NCI-H446 treated with DMSO at 0.1 percent for 48 hours (cell line): Measurements from ENCODE around the gene GET4.
"Not testable (repeated sequence)": the region's sequence is repeated elsewhere in the genome, so short reads cannot be mapped to it uniquely, and the experiment has no call there.

ENCODE experiments used
- DNase-seq: peaks from one replicate; lab custom pipeline; 2025; lab: John Stamatoyannopoulos, UW

Gene GET4

DNA sequence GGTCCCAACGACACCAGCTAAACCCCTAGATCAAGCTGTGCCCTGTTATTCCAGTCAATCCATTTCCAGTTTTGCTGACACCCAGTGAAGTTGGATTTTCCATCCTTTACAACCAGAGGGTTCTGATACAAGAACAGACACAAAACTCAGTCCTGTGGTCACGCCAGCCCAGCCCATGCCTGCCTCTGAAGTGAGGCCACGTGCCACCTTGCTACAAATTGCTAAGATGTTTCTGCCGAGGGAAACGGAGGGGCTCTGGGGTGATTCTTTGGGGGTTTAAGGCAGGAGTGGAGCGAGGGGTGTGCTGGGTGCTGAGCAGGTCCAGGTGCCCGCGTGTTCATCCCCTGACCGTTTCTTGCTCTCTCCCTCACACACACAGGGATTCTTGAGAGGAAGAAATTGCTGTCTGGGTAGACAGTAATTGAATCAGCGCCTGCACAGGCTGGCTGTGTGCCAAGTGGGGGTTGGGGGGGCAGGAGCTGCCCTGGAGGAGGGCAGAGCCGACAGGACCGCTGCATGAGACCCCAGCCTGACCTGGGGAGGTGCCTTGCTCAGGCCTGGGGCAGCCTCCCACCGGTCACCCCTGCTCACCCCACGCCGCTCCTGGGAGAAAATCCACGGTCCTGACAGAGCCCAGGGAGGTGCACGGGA, 40.1 kb downstream of the GET4 start:
- DNase-seq, result no peak

DNA sequence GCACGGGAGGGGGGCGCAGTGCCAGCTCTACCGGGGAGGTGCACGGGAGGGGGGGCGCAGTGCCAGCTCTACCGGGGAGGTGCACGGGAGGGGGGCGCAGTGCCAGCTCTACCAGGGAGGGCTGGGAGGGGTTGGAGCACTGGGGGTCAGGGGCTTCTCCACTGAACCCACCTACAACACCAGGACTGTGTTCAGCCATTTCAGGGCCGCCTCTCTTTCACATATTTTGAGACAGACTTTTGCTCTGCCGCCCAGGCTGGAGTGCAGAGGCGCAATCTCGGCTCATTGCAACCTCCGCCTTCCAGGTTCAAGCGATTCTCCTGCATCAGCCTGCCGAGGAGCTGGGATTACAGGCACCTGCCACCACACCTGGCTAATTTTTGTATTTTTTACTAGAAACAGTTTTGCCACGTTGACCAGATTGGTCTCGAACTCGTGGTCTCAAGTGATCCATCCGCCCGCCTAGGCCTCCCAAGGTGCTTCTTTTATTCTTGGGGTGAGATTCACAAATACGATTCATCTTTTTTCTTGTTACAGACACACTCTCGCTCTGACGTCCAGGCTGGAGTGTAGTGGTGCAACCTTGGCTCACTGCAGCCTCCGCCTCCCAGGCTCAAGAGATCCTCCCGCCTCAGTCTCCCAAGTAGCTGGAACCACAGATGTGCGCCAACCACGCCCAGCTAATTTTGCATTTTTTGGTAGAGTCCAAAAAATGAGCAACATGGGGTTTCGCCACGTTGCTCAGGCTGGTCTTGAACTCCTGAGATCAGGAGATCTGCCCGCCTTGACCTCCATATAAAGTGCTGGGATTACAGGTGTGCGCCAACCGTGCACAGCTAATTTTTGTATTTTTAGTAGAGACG, 41.1 kb downstream of the GET4 start:
- no peak for DNase-seq

DNA sequence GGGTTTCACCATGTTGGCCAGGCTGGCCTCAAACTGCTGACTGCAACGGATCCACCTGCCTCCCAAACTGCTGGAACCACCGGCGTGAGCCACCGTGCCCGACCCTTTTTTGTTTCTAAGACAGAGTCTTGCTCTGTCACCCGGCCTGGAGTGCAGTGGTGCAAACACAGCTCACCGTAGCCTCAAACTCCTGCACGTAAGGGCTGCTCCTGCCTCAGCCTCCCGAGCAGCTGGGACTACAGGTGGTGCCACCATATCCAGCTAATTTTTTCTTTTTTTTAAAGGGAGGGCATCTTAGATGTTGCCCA, 41.7 kb downstream of the GET4 start:
- DNase-seq, result no peak

DNA sequence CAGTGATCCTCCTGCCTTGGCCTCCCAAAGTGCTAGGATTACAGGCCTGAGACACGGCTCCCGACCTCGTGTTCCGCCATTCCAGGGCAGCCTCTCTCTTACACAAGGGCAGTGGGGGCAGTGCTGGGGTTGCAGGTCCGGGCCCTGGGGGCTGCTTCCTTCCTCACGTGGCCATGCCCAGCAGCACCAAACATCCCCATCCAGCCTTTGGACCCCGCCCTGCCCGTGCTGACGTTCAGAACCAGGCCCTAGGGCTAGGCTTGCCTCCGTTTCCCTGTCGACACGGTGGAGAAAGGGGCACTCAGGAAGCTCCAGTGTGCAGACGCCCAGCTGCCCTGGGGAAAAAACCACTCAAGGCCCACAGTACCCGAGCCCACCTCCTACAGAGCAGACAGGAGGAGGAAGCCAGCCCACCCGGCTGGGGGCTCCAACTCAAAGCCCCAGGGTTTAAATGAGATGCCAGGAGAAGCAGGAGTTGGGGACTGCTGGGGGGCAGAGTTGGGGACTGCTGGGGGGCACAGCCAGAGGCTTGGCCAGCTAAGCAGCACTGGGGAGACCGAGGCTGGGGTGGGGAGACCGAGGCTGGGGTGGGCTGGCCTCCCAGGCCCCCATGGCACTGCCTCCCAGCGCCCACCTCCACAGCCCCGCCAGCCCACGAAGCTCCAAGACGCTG, 42.2 kb downstream of the GET4 start:
- DNase-seq, result no peak

DNA sequence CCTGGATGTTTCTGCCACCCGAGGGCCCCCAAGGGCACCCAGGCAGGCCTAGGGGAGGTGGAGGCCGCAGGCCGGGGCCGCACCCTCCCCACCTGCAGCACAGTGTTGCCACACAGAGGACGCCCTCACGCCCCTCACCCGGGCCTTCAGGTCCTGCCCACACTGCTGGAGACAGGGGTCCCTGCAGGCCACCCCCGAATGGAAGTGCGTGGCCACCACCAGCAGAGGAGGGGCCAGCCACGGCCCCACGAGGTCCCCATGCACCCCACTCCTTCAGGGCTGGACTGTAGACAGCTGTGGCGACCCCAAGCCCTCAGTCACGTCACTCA, 42.7 kb downstream of the GET4 start:
- no peak for DNase-seq

DNA sequence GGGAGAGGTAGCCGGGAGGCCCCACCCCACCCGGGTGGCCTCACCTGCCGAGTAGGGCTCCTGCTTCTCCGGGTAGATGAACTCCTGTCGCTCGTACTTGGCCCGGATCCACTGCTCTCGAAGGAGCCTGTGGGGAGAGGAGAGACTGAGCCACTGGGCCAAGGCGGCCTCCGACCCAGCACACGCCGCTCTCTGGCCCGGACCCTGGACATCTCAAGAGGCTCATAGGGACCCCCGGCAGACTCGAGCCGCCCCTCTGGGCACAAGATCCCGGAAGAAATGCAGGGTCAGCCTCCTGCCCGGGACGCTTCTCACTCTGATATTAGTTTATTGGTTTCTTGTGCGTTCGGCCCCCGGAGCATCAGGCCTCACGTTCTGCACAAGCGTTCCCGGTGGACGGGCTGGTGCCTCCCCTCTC, 43.6 kb downstream of the GET4 start:
- DNase-seq, result no peak

DNA sequence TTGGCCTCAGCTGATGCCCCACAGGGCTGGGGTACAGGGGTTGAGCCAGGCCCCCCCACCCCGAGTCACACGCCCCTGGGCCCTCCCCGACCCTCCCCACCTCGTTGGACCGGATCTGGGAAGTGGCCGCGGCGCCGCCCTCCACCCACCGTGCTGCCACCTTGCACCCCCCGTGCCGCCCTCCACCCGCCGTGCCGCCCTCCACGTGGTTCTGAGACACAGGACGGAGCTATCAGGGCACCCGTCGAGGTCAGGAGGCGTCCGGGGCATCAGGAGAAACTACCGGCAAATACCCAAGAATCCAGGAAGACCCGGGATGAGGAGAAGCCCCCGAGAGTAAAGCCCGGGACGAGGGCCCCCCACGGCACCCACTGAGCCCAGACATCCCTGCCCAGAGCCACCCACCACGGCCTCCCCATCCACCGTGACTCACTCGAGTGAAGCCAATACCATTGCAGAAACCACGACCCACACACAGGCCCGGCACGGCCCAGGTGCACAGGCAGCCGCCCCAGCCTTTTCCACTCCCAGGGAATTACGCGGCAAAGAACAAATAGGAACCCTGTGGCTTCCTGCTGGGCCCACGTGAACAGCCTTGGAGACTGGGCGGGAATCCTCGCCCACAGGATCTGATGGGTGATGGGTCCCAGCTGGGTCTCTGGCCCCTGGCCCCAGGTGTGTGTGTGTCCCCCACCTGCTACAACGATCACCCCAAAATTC, 44.2 kb downstream of the GET4 start:
- DNase-seq, result no peak

DNA sequence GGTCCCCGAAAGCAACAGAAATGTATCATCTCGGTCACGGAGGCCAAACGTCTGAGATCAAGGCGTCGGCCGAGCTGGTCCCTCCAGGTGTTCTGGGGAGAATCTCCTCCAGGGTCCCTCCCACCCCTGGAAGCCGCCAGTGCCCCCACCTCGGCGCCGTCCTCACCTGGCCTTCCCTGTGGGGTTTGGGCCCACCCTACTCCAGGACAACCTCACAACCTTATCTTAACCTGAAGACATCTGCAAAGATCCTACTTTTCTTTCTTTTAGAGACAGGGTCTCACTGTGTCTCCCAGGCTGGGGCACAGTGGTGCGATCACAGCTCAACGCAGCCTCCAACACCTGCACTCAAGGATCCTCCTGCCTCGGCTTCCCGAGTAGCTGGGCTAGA, 44.7 kb downstream of the GET4 start:
- DNase-seq, result no peak

DNA sequence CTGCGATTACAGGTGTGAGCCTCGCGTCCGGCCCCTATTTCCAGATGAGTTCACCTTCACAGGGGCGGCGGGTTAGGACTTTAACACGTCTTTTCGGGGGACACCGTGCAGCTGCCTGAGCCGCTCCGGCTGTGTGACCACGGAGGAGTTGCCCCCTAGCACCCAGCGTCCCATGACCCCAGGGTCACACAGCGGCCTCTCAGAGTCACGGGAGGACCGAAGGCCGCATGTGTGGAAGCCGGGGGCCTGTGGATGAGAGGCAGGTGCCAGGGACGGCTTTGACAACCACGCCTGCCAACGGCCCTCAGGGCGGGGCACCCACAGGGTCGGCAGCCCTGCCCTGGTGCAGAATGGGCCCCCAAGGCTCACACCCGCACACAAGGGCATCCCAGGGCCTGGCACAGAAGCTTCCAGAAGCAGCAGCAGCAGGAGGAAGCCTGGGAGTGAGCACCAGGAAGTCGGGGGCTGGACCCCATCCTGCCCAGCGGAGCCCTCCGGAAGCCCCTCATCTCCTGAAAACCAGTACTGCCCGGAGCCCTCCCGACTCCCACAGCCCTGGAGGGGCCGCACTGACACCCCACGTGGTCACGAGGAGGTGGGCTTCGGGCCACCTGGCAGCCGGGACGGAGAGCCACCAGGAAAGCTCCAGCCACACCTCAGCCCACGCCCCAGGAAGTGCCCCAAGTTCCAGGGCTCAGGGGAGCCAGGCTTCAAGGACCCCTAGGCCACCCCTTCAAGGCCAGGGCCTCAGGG, 45.4 kb downstream of the GET4 start:
- no peak for DNase-seq

DNA sequence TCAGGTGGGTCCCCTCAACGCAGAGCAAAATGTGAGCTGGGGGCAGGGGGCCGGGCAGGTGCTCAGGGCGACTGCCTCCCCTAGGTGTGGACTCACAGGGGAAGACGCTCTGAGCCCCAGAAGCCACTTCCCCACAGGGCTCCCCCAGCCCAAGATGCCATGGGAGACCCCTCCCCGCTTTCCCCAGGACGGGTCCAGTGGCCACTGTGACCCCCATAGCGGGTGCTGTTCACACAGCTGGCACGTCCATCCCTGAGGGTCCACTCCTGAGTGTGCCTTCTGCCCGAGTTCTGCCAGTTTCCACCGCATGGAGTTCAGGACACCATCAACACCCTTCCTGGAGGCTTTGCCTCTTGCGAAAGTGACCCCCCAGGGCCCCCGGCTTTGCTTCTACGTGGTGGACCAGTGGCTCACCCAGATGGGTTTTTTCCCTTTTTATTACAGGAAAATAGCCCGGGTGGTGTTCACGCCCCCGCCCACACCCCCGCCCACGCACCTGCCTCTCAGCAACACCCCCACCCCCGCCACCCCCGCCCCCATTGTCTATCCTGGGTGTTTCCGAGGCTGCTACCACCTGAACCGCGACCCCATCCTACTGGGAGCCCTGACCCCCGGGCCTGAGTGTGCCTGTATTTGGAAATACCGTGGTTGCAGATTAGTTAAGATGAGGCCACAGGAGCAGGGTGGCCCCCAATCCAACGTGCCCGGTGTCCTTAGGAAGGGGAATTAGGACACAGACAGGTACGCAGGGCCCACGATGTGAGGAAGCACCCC, 46.2 kb downstream of the GET4 start:
- no peak for DNase-seq

DNA sequence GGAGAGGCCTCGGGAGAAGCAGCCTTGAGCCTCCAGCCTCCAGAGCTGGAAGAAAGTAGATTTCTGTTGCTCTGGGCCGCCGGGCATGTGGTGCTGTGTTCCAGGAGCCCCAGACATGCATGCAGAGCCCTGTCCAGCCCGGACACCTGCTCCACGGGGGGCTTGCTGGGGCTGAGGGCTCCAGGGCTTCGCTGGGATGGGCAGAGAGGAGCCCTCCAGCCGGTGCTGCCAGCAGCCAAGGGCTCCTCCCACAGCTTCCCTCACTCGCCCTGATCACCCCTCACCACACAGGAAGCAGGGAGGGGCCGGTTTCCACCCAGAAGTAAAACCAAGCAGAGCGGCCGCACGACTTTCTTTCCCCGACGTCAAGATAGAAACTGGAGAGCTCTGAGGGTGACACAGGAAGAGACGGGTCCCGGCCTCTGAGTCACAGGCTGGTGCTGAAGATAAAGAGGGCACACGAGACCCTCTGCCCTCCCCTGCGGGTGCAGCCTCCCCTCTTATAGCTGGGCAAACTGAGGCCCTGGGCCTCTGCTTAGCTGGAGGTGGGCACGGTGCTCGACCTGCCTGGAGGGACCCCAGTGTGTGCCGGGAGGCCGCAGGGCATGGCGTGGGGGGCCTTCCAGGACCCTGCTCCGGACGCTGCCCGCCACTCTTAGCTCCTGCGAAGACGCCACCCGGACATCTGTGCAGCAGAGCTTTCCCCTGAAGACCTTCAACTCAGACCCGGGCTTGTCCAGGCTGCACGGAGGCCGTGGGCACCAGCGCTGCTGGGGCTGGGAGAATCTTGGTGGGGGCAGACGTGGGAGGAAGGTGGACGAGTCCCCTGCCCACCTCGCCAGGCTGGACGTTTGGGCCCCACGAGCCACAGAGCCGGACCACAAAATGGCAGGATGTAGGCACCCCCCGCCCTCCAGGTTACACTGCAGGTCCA, 47.0 kb downstream of the GET4 start:
- no peak for DNase-seq

DNA sequence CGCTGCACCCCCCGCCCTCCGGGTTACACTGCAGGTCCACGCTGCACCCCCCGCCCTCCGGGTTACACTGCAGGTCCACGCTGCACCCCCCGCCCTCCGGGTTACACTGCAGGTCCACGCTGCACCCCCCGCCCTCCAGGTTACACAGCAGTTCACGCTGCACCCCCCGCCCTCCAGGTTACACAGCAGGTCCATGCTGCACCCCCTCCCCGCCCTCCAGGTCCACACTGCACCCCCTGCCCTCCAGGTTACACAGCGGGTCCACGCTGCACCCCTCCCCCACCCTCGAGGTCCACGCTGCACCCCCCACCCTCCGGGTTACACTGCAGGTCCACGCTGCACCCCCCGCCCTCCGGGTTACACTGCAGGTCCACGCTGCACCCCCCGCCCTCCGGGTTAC, 47.7 kb downstream of the GET4 start:
- DNase-seq, result not testable (repeated sequence)

DNA sequence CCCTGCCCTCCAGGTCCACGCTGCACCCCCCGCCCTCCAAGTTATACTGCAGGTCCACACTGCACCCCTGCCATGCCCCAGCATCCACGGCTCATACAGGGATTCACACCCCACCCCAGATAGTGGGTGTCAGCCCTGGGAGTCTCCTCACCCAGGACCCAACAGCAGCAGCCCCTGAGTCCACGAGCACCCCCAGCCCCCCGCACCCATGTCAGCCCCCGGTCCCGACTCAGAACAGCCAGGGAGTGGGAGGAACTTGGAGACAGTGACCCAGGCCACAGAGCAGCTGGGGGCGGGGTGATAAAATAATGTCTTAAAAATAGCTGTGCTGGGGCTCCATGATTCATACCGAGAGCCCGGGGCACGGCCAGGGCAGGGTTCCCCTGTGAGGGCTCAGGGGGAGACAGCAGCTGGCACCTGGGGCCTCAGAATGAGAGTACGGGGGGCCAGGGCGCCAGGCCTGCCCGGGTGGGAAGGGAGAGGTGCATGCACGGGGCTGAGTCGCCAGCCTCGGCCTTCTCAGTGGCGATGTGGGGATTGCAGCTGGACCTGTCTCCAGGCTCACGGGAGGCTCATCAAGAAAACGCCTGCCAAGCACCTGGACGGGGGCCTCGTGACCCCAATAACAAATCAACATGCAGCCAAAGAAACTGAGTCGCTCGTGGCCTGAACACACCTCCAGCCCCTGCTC, 48.3 kb downstream of the GET4 start:
- DNase-seq, result no peak

DNA sequence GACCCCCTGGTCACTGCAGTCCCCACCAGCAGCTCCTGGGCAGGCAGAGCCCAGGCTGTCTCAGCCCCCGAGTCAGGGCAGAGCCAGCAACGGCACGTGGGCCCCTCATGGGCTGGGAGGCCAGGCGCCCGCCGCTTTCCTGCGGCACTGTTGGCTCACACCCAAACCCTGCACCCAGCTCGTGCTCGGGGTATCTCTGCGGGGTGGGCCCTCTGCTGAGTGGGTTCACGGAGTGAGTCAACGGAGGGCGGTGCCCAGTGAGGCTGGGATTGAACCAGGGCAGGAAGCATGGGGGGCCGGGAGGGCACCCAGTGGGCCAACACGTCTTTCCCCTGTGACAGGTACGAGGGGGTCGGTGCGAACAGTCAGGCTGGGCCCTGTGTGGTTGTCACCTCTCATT, 49.2 kb downstream of the GET4 start:
- DNase-seq, result no peak

DNA sequence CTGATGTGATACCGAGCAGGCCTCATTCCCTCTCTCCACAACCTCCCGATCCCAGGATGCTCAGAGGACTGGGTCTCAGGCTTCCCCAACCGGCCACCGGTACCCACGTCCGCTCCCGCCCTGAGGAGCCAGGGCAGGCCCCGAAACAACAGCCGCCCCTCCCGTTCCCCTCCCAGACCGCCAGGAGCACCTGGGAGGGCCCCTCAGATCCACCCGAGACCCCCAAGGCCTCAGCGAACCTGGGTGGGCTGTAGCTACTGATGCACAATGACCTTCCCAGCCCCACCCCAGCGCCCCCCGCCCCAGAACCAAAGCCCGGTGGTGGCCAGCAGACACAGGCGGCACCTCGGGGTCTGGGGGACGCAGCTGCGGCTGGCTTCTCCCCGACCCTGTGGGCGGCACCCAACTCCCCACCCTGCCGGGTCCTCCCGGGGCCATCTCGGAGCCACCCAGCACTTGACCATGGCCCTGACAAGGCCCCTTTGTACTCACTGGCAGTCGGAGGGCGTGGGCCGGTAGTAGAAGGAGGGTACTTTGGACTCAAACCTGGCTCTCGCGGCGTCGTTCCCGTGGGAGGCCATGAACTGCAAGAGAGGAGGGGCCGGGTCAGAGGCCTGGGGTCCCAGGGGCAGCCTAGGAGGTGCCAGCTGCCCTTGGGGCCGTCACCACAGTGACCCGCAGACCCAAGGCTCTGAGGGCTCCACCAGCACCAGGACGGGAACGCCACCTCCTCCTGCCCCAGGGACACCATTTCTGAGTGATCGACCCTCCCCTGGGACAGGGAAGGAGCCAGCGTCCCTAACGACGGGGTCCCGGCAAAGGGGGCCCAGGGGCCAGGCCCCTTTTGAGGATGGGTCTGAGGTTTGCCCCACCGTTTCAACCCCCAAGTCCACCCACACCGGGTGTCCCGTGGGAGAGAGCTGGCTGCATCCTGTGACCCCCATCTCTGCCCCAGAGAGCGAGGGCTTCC, 50.0 kb downstream of the GET4 start:
- no peak for DNase-seq

DNA sequence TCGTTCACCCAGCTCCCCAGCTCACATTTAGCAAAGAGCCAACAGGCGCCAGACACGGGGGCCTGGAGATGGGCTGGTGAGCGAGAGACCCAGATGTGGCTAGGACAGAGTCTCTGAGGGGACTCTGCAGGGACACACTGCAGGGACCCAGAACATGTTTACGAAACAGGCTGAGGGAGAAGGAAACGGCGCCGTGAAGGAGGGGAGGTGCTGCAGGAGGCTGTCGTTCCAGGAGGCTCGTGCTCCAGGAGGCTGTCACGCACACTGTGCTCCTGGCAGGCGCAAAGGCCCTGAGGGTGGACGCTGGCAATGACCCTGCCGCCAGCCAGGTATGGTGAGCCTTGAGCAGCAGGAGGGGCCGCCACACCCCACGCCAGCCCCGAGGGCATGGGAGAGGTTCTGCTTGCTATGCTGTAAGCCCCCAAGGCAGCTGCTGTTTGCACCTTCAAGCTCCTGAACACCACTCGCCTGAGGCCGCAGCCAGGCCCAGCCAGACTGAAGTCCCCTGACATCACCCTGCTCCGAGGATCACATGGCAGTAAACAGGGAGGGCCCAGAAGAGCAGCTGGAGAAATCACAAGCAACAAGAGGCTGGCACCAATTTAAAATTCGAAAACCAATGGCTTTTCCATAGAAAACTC, 50.8 kb downstream of the GET4 start:
- no peak for DNase-seq

DNA sequence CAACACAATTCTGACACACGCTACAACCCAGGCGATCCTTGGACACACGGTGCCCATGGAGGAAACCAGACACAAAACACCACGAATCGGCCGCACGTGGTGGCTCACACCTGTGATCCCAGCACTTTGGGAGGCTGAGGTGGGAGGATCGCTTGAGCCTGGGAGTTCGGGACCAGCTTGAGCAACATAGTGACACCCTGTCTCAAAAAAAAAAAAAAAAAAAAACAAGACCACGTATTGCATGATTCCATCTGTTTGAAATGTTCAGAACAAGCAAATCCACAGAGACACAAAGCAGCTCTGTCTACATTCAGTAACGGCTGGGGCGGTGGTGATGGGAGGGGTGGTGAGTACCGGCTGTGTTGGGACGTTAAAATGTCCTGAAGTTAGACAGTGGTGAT, 53.0 kb downstream of the GET4 start:
- DNase-seq, result no peak
